ENCODE data around the gene UNC119B.

The UNC119B gene

GRCh38 chr12:120666571-120667390 lies 43.5 kb upstream of the UNC119B start:
- TF ChIP-seq EP300 (IDR thresholded peaks at IDR 0.05; ENCODE audit: borderline replicate concordance), result no peak
- no peak for TF ChIP-seq TEAD4 (IDR thresholded peaks at IDR 0.05)
- TF ChIP-seq ZBTB7A (IDR thresholded peaks at IDR 0.05; ENCODE audit: low read depth), result no peak
- no peak for TF ChIP-seq RAD21 (IDR thresholded peaks at IDR 0.05; ENCODE audit: low read depth)

- no peak for TF ChIP-seq TAF1 (IDR thresholded peaks at IDR 0.05; ENCODE audit: low read depth)
- no peak for TF ChIP-seq EGR1 (IDR thresholded peaks at IDR 0.05)
- TF ChIP-seq CEBPB (IDR thresholded peaks at IDR 0.05), result no peak
- TF ChIP-seq YY1 (IDR thresholded peaks at IDR 0.05; ENCODE audit: low read depth), result no peak
- TF ChIP-seq TCF12 (IDR thresholded peaks at IDR 0.05; ENCODE audit: low read depth), result no peak
- TF ChIP-seq TEAD4 (IDR thresholded peaks at IDR 0.05), result no peak
- TF ChIP-seq MAX (IDR thresholded peaks at IDR 0.05), result no peak
- no peak for TF ChIP-seq NFIC (IDR thresholded peaks at IDR 0.05)
- TF ChIP-seq CREB1 (IDR thresholded peaks at IDR 0.05; ENCODE audit: low read depth), result no peak
- TF ChIP-seq EP300 (IDR thresholded peaks at IDR 0.05; ENCODE audit: borderline replicate concordance), result no peak
- no peak for TF ChIP-seq ZBTB7A (IDR thresholded peaks at IDR 0.05; ENCODE audit: low read depth)
- no peak for TF ChIP-seq REST (IDR thresholded peaks at IDR 0.05; ENCODE audit: low read depth)
- no peak for TF ChIP-seq FOXM1 (IDR thresholded peaks at IDR 0.05; ENCODE audit: borderline replicate concordance, low read depth)
- no peak for TF ChIP-seq RAD21 (IDR thresholded peaks at IDR 0.05; ENCODE audit: low read depth)
- TF ChIP-seq USF1 (IDR thresholded peaks at IDR 0.05), result no peak
Measured at GRCh38 chr12:120668091-120668867, 42.0 kb upstream of the UNC119B start.

GRCh38 chr12:120668868-120669840 lies 41.1 kb upstream of the UNC119B start:
- no peak for TF ChIP-seq FOXM1 (IDR thresholded peaks at IDR 0.05; ENCODE audit: borderline replicate concordance, low read depth)
- no peak for TF ChIP-seq ZBTB7A (IDR thresholded peaks at IDR 0.05; ENCODE audit: low read depth)
- TF ChIP-seq RAD21 (IDR thresholded peaks at IDR 0.05; ENCODE audit: low read depth), result no peak
- TF ChIP-seq TAF1 (IDR thresholded peaks at IDR 0.05; ENCODE audit: low read depth), result 0 out of 2 replicates have a peak, but pooled peaks have one; percentile 3
- TF ChIP-seq REST (IDR thresholded peaks at IDR 0.05; ENCODE audit: low read depth), result no peak
- TF ChIP-seq TEAD4 (IDR thresholded peaks at IDR 0.05), result no peak
- no peak for TF ChIP-seq MAX (IDR thresholded peaks at IDR 0.05)
- TF ChIP-seq EGR1 (IDR thresholded peaks at IDR 0.05), result no peak
- TF ChIP-seq NFIC (IDR thresholded peaks at IDR 0.05), result peak; percentile 48
- TF ChIP-seq TCF12 (IDR thresholded peaks at IDR 0.05; ENCODE audit: low read depth), result no peak

GRCh38 chr12:120670667-120671066 lies 39.6 kb upstream of the UNC119B start:
- TF ChIP-seq NFIC (IDR thresholded peaks at IDR 0.05), result no peak
- no peak for TF ChIP-seq FOXM1 (IDR thresholded peaks at IDR 0.05; ENCODE audit: borderline replicate concordance, low read depth)
- no peak for TF ChIP-seq TAF1 (IDR thresholded peaks at IDR 0.05; ENCODE audit: low read depth)
- TF ChIP-seq MAX (IDR thresholded peaks at IDR 0.05), result no peak
- no peak for TF ChIP-seq USF1 (IDR thresholded peaks at IDR 0.05)
- no peak for TF ChIP-seq CREB1 (IDR thresholded peaks at IDR 0.05; ENCODE audit: low read depth)
- TF ChIP-seq REST (IDR thresholded peaks at IDR 0.05; ENCODE audit: low read depth), result no peak
- TF ChIP-seq RAD21 (IDR thresholded peaks at IDR 0.05; ENCODE audit: low read depth), result no peak
- no peak for TF ChIP-seq EGR1 (IDR thresholded peaks at IDR 0.05)
- TF ChIP-seq TEAD4 (IDR thresholded peaks at IDR 0.05), result no peak
- TF ChIP-seq ZBTB7A (IDR thresholded peaks at IDR 0.05; ENCODE audit: low read depth), result no peak
- TF ChIP-seq CEBPB (IDR thresholded peaks at IDR 0.05), result no peak
- no peak for TF ChIP-seq TCF12 (IDR thresholded peaks at IDR 0.05; ENCODE audit: low read depth)
